ENCODE results near the gene SNCB. TPM values are rescaled to one million over a fixed set of nuclear protein-coding genes. Genes with fewer than 3 reads are reported as not detected.
A peak's percentile ranks its signal among the peaks of the same experiment; 100 is the strongest.

The SNCB gene
- total and polyA plus RNA-seq, 2 of the 13 experiments (the other 11 are each of a cell fraction or from before 2014, with no cell fraction given): not detected

DNA sequence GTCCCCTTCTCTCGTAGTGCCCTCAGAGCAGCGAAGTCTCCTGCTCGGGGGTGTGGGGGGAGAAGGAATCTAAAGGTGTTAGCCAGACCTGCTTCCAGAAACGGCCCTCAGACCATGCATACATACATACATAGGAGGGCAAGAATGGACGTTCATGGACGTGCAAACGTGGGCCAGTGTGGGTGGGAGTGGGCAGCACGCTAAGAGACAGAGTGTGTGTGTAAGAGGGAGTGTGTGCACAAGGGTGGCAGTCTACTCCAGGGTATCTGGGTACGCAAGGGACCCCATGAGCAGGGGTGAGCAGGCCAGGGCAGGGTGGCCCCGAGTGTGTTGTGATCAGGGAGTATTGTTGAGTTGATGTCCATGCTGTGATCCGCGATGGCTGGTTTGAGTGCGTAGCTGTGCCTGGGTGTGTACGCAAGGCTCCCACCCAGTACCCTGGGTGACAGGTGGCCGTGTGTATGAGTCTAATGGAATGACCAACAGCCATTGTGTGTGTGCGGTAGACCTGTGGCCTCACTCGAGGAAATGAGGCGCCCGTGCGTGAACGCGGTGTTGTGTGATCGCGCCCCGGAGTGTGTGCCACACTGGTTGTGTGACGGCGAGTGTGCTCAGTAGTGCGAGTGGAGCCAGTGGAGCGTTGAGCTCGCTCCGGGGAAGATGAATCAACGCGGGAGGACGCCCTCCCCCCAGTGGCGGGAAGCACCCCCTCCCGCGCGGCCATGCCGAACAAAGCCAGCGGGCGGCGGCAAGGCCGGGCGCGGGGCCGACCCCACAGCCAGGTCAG lies 21.2 kb downstream of the SNCB start:
- Histone ChIP-seq H3K36me3 (replicated peaks in 1 of 2; ENCODE audit: control insufficient read depth in 1 of 2, insufficient read depth in 2 of 2, low read length in 2 of 2) (no peaks in the 10 kb centered on the region), H3K4me2 (ENCODE audit: low read depth, low read length) (peak overlapping the region; percentile 66), H2AFZ (ENCODE audit: low read length) (no peak overlapping the region), H3K9ac (ENCODE audit: insufficient read depth, low read depth, low read length) (no peak overlapping the region; the same call in 1 of the 2 replicates), H3K9me3 (ENCODE audit: low read length) (no peaks in the 10 kb centered on the region), H3K79me2 (ENCODE audit: insufficient read depth, low read length) (no peaks in the 10 kb centered on the region), H4K20me1 (ENCODE audit: insufficient read depth, low read length) (no peaks in the 10 kb centered on the region), H3K4me1 (ENCODE audit: insufficient read depth, low read length) (peaks cover 14% of the 10 kb centered on the region), H3K4me3 (replicated peaks in 1 of 3; ENCODE audit: insufficient read depth in 1 of 3, low read depth in 2 of 3, low read length in 3 of 3) (peak overlapping the region in 2 of 3 experiments; percentile 59 to 76; a peak in 3 of 6 replicates), H3K27me3 (ENCODE audit: control insufficient read depth in 1 of 2, insufficient read depth in 2 of 2, low read length in 2 of 2) (no peaks in the 10 kb centered on the region; a peak in 2 of 5 replicates), H3K27ac (ENCODE audit: extremely low read length, insufficient read depth, low read length) (no peak overlapping the region)
- intact Hi-C loops (cut with micrococcal nuclease; ENCODE audit: unreplicated experiment) (no loop called here), in situ Hi-C loops (cut with HindIII; ENCODE audit: extremely low pct_ligation_motif_present, low pct_unique_long_range_greater_than_20kb) (no loop called here)
- ChIA-PET CTCF (ENCODE audit: low intra/inter-chr PET ratio, low total read pairs) (no interaction called here), POLR2A (no interaction called here)
- WGBS (ENCODE audit: low lambda C conversion rate): 73% methylated on average over 20 of the region's 46 CpGs
- DNase-seq (ENCODE audit: low spot score) (no peak), FAIRE-seq (no peak), ATAC-seq (no peak; the same call in 1 of the 3 replicates)
- TSS peak; percentile 57 for BruUV-seq (replicated peaks)
- TF ChIP-seq PAF1 (CRISPR knock-in tag; IDR thresholded peaks at IDR 0.05) (no peak), EP300 (IDR thresholded peaks at IDR 0.05; ENCODE audit: low read depth in 2 of 2, low read length in 2 of 2) (no peak), EP300 (CRISPR knock-in tag; IDR thresholded peaks at IDR 0.05; ENCODE audit: borderline replicate concordance) (no peak), DR1 (CRISPR knock-in tag; IDR thresholded peaks at IDR 0.05) (no peak), SYNCRIP (IDR thresholded peaks at IDR 0.05; ENCODE audit: insufficient read depth, low read depth, low read length) (no peak), SMARCC2 (IDR thresholded peaks at IDR 0.05) (no peak), SOX6 (IDR thresholded peaks at IDR 0.05) (no peak), SOX6 (CRISPR knock-in tag; IDR thresholded peaks at IDR 0.05) (no peak), FOXK2 (IDR thresholded peaks at IDR 0.05) (no peak), STAG1 (CRISPR knock-in tag; IDR thresholded peaks at IDR 0.05) (no peak), NR2F1 (CRISPR knock-in tag; IDR thresholded peaks at IDR 0.05) (no peak), ZBTB38 (CRISPR knock-in tag; IDR thresholded peaks at IDR 0.05) (0 out of 2 replicates have a peak, but pooled peaks have one; percentile 35), KMT2B (CRISPR knock-in tag; IDR thresholded peaks at IDR 0.05) (no peak), CCDC6 (CRISPR knock-in tag; IDR thresholded peaks at IDR 0.05) (no peak), ZNF629 (CRISPR knock-in tag; conservative IDR thresholded peaks at IDR 0.05) (peak; percentile 52), TBX2 (CRISPR knock-in tag; IDR thresholded peaks at IDR 0.05; ENCODE audit: borderline replicate concordance) (no peak), TCF7L2 (IDR thresholded peaks at IDR 0.05; ENCODE audit: low read depth, low read length) (no peak), ZFAT (CRISPR knock-in tag; conservative IDR thresholded peaks at IDR 0.05) (no peak), ZNF34 (CRISPR knock-in tag; IDR thresholded peaks at IDR 0.05; ENCODE audit: borderline replicate concordance) (no peak)
- TF ChIP-seq, protein P1, sequence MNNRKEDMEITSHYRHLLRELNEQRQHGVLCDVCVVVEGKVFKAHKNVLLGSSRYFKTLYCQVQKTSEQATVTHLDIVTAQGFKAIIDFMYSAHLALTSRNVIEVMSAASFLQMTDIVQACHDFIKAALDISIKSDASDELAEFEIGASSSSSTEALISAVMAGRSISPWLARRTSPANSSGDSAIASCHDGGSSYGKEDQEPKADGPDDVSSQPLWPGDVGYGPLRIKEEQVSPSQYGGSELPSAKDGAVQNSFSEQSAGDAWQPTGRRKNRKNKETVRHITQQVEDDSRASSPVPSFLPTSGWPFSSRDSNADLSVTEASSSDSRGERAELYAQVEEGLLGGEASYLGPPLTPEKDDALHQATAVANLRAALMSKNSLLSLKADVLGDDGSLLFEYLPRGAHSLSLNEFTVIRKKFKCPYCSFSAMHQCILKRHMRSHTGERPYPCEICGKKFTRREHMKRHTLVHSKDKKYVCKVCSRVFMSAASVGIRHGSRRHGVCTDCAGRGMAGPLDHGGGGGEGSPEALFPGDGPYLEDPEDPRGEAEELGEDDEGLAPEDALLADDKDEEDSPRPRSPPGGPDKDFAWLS (CRISPR knock-in tag; IDR thresholded peaks at IDR 0.05; ENCODE audit: borderline replicate concordance): no peak
- TF ChIP-seq, protein P2, sequence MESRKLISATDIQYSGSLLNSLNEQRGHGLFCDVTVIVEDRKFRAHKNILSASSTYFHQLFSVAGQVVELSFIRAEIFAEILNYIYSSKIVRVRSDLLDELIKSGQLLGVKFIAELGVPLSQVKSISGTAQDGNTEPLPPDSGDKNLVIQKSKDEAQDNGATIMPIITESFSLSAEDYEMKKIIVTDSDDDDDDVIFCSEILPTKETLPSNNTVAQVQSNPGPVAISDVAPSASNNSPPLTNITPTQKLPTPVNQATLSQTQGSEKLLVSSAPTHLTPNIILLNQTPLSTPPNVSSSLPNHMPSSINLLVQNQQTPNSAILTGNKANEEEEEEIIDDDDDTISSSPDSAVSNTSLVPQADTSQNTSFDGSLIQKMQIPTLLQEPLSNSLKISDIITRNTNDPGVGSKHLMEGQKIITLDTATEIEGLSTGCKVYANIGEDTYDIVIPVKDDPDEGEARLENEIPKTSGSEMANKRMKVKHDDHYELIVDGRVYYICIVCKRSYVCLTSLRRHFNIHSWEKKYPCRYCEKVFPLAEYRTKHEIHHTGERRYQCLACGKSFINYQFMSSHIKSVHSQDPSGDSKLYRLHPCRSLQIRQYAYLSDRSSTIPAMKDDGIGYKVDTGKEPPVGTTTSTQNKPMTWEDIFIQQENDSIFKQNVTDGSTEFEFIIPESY (CRISPR knock-in tag; IDR thresholded peaks at IDR 0.05): peak; percentile 80; the same call in 1 of the 2 replicates
